GM12801 (cell line): ENCODE results near the gene CASP8.
A peak's percentile ranks its signal among the peaks of the same experiment; 100 is the strongest.

Experiments used
- TF ChIP-seq, protein P1 (sequence below): IDR thresholded peaks from one replicate; pipeline ENCODE4 v1.5.1; 2011; ENCODE audit warnings: control low read depth; ENCODE audit not compliant: insufficient read length; ENCODE audit errors: extremely low read depth

The CASP8 gene

DNA sequence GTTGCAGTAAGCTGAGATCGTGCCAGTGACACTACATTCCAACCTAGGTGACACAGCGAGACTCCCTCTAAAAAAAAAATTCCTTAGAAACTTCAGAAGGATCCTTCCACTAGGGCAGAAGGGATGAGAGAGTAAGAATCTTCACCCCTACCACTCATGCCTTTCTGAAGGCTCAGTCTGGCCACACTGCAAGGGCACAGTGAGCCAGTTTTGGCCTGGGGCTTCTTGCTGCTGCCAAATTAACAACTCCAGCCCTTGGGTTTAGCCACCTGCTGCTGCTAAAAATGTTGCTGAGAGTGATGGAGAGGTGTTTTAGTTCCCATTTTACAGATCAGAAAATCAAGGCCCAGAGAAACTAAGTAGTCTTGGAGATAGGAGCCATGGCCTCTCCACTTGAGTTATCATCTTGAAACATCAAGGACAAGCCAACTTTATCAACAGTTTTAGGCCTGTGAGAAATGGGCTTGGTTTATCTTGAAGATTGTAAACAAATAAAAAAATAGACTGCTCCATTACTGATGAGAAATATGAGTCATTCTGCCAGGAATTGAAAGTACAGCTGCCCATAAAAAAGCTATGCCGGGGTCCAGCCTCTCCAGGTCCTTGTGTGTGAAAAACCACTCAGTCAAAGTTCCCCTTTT lies 31.9 kb upstream of the CASP8 start:
- TF ChIP-seq, protein P1, sequence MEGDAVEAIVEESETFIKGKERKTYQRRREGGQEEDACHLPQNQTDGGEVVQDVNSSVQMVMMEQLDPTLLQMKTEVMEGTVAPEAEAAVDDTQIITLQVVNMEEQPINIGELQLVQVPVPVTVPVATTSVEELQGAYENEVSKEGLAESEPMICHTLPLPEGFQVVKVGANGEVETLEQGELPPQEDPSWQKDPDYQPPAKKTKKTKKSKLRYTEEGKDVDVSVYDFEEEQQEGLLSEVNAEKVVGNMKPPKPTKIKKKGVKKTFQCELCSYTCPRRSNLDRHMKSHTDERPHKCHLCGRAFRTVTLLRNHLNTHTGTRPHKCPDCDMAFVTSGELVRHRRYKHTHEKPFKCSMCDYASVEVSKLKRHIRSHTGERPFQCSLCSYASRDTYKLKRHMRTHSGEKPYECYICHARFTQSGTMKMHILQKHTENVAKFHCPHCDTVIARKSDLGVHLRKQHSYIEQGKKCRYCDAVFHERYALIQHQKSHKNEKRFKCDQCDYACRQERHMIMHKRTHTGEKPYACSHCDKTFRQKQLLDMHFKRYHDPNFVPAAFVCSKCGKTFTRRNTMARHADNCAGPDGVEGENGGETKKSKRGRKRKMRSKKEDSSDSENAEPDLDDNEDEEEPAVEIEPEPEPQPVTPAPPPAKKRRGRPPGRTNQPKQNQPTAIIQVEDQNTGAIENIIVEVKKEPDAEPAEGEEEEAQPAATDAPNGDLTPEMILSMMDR: no peak

DNA sequence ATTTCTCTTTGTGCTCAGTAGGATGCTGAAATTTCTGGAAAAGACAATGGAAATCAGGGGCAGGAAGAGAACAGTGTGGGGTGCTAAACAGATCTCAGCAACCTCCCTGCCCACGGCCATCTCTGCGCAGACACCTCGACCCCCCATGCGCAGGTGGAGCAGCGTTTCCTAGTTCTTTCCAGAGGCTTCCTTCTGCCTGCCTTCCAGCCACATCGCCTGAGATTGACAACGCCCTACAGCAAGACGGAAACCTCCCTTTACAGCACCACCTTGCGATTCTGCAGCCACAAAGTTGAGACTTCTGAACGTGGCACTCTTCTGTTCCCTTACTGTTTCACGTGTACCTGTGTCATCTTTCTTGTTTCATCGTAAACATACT lies 31.4 kb upstream of the CASP8 start:
- TF ChIP-seq, protein P1: no peak

DNA sequence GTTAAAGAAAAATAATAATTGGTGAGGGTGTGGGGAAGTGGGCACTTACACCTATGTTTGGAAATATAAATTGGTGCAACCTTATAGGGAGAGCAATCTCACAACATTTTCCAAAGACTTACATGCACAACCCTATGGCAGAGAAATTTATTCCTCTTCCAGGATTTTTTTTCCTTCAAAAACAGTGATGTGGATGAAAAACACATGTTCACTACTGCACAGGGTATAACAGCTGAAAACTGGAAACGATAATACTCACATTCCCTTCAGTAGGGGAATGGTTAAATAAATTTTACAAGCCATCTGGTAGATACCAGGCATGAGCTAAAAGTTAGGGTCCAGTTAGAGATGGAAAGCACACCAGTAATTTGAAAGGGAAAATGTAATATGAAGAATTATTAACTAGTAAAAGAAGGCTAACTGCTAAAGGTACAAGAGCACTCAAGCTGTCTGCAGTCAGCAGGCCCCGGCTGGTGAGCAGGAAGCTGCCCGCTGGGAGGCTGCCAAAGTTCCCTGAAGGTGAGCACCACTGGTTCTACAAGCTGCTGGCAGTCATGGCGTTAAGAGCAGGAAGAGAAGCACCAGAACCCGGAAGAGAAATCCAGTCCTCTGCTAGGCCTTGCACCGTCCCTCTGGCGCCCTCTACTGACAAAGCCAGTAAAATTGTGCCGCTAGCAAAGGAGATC lies 28.4 kb upstream of the CASP8 start:
- TF ChIP-seq, protein P1: peak; percentile 94

DNA sequence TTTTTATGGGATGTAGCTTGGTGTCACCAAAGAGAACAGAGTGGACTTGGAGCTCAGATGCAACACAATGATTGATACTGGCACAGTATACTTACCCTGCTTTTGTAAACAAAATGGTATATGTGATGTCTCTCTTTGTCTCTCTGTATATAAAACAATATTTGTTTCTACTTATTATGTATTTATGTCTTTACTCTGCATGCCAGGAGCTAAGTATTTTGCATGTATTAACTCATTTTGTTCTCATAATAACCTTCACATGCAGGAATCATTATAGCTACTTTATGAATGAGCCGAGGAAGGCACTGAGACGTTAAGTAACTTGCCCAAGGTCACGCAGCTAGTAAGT lies 27.9 kb upstream of the CASP8 start:
- TF ChIP-seq, protein P1: no peak

DNA sequence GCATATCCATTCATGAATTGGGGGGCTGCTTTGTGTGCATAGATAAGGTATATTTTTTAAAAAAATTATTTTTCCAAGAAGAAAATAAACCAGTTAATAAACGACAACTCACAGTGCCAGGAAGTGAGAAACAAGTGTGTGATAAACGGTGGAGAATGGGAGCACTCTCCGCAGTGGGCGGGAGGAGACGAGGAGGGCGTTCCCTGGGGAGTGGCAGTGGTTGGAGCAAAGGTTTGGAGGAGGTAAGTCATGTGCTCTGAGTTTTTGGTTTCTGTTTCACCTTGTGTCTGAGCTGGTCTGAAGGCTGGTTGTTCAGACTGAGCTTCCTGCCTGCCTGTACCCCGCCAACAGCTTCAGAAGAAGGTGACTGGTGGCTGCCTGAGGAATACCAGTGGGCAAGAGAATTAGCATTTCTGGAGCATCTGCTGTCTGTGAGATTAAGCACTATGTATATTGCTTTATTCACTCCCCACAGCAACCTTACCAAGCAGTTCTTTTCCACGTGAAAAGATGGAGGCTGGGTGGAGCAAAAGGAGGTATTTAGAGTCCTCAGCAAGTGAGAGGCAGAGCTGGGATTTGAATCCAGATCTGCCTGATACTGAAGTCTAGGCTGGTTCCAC lies 27.0 kb upstream of the CASP8 start:
- TF ChIP-seq, protein P1: no peak

DNA sequence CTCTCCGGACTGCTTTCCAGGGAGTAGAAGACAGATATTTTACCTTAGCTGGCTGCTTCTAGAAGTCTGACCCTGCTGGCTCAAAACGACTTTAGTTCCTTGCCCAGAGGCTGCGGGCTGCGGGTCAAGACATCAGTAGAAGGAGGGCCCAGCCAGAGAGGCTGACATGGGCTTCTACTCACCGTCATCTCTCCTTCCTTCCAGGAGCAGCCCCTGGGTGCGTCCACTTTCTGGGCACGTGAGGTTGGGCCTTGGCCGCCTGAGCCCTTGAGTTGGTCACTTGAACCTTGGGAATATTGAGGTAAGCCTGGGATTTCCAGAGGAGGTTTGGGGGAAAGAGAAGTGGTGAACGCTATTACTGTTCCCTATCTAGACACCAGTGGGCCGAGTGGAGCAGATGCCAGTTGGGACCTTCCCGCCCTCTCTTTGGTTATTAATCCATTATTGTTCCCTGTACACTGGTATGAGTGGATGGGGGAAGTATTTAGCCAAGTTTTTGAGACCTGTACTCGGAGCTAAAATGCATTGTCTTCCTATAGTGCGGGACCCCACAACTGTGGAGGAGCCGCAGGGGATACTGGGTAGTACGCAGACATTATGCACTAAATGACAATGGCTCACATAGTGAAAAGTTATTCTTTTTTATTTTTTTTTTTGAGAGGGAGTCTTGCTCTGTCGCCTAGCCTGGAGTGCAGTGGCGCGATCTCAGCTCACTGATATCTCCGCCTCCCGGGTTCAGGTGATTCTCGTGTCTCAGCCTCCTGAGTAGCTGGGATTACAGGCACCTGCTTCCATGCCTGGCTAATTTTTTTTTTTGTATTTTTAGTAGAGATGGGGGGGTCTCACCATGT lies 26.3 kb upstream of the CASP8 start:
- TF ChIP-seq, protein P1: no peak

DNA sequence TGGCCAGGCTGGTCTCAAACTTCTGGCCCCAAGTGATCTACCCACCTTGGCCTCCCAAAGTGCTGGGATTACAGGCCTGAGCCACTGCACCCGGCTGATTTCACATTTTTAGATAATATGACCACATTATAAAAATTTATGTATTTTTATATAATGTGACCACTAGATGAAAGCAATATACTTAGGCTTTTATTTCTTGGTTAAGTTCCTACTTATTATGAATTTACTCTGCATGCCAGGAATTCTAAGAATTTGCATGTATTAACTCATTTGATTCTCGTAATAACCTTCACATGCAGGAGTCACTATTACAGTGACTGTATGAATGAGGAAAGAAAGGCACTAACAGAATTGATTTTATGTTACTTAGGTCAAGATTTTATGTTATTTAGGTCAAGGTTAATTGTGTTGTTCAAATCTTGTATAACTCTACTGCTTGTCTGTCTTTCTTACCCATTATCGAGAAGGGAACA lies 25.6 kb upstream of the CASP8 start:
- TF ChIP-seq, protein P1: no peak
